IMR-90 (cell line): ENCODE measurements around the gene PSMA6.

Experiments
- MAZ ChIP-seq: IDR thresholded peaks from 2 replicates; pipeline ENCODE4 v1.6.1; 2012; ENCODE audit warnings: low read depth, mild to moderate bottlenecking, low read length, improper control_type of control experiment, moderate library complexity, borderline replicate concordance
- MXI1 ChIP-seq: IDR thresholded peaks from 2 replicates; pipeline ENCODE4 v1.6.1; 2012; ENCODE audit warnings: low read depth, mild to moderate bottlenecking, low read length, moderate library complexity, borderline replicate concordance
- POLR2A ChIP-seq: IDR thresholded peaks from 2 replicates; pipeline ENCODE4 v1.6.1; 2012; ENCODE audit warnings: mild to moderate bottlenecking, low read depth, low read length
- RAD21 ChIP-seq: IDR thresholded peaks from 2 replicates; pipeline ENCODE4 v1.6.1; 2012; ENCODE audit warnings: low read length, improper control_type of control experiment

GRCh38 chr14:35333797-35334743 lies 41.9 kb downstream of the PSMA6 start:
- no peak for TF ChIP-seq RAD21
- TF ChIP-seq MAZ, result no peak
- no peak for TF ChIP-seq MXI1
- no peak for TF ChIP-seq POLR2A
